ENCODE measurements around the gene APP. TPM values are rescaled to one million over a fixed set of nuclear protein-coding genes. Genes with fewer than 3 reads are reported as not detected.

The APP gene
- total and polyA plus RNA-seq, 7 donors, result 37.7 to 118 (median 56.6) TPM

DNA sequence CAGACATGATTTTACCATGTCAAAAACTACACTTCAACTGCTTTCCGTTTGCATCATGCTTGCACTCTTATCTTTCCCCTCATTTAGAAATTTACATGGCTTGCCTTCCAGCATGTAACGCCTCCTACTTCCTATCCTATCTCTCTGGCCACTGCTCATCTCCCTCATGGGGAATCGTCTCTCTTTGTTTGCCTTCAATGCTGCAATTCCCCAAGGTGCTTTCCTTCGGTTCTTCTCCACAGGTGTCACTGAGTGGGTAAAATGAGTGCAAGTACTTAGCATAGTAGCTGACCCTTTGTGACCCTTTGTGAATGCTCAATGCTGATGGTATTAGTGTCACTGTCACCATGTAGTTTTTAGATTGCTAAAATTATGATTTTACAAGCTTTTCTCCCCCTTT, 63.1 kb downstream of the APP start:
- no peak overlapping the region for H3K4me3 ChIP-seq
- no peaks in the 10 kb centered on the region for H3K27me3 ChIP-seq (ENCODE audit: insufficient read depth in 3 of 3, low read length in 2 of 3)
- intact Hi-C loops (cut with DNase I), result no loop called here
- TF ChIP-seq, protein P1, sequence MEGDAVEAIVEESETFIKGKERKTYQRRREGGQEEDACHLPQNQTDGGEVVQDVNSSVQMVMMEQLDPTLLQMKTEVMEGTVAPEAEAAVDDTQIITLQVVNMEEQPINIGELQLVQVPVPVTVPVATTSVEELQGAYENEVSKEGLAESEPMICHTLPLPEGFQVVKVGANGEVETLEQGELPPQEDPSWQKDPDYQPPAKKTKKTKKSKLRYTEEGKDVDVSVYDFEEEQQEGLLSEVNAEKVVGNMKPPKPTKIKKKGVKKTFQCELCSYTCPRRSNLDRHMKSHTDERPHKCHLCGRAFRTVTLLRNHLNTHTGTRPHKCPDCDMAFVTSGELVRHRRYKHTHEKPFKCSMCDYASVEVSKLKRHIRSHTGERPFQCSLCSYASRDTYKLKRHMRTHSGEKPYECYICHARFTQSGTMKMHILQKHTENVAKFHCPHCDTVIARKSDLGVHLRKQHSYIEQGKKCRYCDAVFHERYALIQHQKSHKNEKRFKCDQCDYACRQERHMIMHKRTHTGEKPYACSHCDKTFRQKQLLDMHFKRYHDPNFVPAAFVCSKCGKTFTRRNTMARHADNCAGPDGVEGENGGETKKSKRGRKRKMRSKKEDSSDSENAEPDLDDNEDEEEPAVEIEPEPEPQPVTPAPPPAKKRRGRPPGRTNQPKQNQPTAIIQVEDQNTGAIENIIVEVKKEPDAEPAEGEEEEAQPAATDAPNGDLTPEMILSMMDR (IDR thresholded peaks at IDR 0.05), result no peak
- no peaks in the 10 kb centered on the region for H3K4me1 ChIP-seq
- no peak overlapping the region for H3K27ac ChIP-seq
- ATAC-seq (no peak), DNase-seq (no peak)
- H3K36me3 ChIP-seq (ENCODE audit: insufficient read depth in 1 of 2, low read depth in 1 of 2), result peaks cover 0 to 2% of the 10 kb centered on the region in 2 donors
- 66 to 78% (median 74%) methylated on average over 4 of the region's 4 CpGs for WGBS, 3 donors
- H3K9me3 ChIP-seq, result no peaks in the 10 kb centered on the region

DNA sequence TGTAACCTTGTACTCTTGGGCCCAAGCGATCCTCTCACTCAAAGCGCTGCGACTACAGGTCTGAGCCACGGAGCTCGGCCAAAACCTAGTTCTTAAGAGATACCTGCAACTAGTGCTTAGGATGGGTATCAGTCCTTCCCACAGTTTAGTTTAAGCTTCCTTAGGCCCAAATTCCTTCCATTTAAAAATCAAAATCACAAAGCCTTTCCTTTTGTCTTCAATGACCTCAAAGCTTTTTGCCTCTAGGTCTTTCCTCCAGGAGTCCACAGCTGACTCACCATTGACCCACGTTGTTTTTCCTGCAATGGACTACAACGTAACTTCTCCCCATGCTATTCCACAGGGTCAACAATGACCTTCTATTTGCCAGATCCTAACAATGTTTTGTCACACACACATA, 64.0 kb downstream of the APP start:
- ATAC-seq, result no peak
- no peak for DNase-seq
- 90 to 93% (median 91%) methylated on average over 7 of the region's 7 CpGs for WGBS, 3 donors
- Histone ChIP-seq H3K9me3 (no peaks in the 10 kb centered on the region), H3K27ac (no peak overlapping the region), H3K4me1 (no peaks in the 10 kb centered on the region), H3K27me3 (ENCODE audit: insufficient read depth in 3 of 3, low read length in 2 of 3) (no peaks in the 10 kb centered on the region), H3K4me3 (no peak overlapping the region), H3K36me3 (ENCODE audit: insufficient read depth in 1 of 2, low read depth in 1 of 2) (peaks cover 0 to 2% of the 10 kb centered on the region in 2 donors)
- TF ChIP-seq, protein P1 (IDR thresholded peaks at IDR 0.05), result no peak
- intact Hi-C loops (cut with DNase I), result no loop called here

DNA sequence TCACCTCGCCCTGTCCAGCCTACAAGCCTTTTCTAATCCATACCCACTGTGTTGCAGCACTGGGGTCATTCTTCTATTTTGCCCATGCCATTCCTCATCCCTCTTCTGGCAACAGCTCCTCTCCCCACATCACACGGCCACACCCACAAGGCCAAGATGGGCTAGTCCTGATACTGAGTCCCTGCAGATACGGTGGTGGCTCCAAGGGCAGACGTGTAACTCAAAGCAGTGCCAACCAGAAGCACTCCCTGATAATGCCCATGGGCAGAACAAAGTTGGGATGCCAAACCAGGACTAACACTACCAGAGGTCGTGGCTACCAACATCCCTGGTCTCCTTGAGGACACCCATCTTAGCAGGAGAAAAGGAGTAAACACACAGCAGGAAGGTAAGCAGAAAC, 64.8 kb downstream of the APP start:
- ATAC-seq, result no peak

DNA sequence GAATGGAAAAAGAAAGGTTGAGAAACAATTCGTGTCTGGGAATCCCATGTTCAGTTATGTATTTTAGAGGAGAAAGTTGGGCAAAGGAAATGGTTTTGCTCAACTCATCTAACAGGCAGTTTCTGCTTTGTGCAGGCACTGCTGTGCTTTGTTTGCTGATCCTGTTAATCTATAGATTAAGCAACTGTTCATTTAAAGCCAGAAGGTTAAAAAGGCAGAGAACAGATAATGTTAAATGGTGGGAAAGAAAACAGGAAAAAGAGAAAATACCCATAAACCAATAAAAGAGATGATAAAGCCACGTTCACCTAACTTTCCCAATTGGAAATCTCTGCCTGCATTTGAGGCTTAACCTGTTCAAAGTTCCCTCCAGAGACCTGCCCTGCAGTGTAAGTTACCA, 70.0 kb downstream of the APP start:
- H3K4me1 ChIP-seq, result no peaks in the 10 kb centered on the region
- ATAC-seq (no peak), DNase-seq (no peak)
- no peaks in the 10 kb centered on the region for H3K9me3 ChIP-seq
- intact Hi-C loops (cut with DNase I), result no loop called here
- TF ChIP-seq, protein P1 (IDR thresholded peaks at IDR 0.05), result no peak
- H3K4me3 ChIP-seq, result no peak overlapping the region
- 78 to 88% (median 87%) methylated on average over 2 of the region's 2 CpGs for WGBS, 3 donors
- H3K27me3 ChIP-seq (ENCODE audit: insufficient read depth in 3 of 3, low read length in 2 of 3), result no peaks in the 10 kb centered on the region
- H3K27ac ChIP-seq, result no peak overlapping the region
- H3K36me3 ChIP-seq (ENCODE audit: insufficient read depth in 1 of 2, low read depth in 1 of 2), result no peaks in the 10 kb centered on the region

More for the DNA sequence above, 64.8 kb downstream of the APP start:
- WGBS, 3 donors, result 77 to 84% (median 81%) methylated on average over 5 of the region's 5 CpGs
- TF ChIP-seq, protein P1 (IDR thresholded peaks at IDR 0.05), result no peak
- Histone ChIP-seq H3K9me3 (no peaks in the 10 kb centered on the region), H3K27me3 (ENCODE audit: insufficient read depth in 3 of 3, low read length in 2 of 3) (no peaks in the 10 kb centered on the region), H3K36me3 (ENCODE audit: insufficient read depth in 1 of 2, low read depth in 1 of 2) (peaks cover 0 to 2% of the 10 kb centered on the region in 2 donors), H3K4me3 (no peak overlapping the region), H3K4me1 (no peaks in the 10 kb centered on the region), H3K27ac (no peak overlapping the region)
- intact Hi-C loops (cut with DNase I), result no loop called here
- DNase-seq, result no peak

DNA sequence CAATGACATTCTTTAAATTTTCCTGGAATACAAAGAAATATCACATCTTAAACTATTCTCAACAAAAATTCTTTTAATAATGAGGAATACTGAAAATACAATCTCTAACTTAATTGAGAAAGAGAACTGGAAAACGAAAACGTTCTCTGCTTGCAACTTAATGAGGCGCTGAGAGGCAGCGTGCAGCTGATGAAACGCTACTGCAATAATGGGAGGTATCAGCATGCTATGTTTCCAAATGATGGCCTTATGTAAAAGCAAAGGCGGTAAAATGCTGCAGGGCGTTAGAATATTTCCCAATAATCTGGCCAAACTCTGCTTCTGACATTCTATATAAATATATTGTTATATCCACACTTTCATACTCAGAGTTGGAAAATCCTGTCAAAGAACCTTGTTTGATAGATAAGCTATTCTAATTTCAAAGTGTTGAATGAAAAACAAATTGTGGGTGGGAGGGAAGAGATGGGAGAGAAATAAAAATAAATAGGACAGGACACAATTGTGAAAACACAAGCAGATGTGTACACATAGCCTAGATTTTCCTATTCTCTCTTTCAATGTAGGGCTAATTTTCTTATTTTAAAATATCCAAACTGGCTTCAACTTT, 70.9 kb downstream of the APP start:
- DNase-seq (no peak), ATAC-seq (no peak)
- Histone ChIP-seq H3K4me1 (no peaks in the 10 kb centered on the region), H3K36me3 (ENCODE audit: insufficient read depth in 1 of 2, low read depth in 1 of 2) (no peaks in the 10 kb centered on the region), H3K9me3 (no peaks in the 10 kb centered on the region), H3K27ac (no peak overlapping the region), H3K27me3 (ENCODE audit: insufficient read depth in 3 of 3, low read length in 2 of 3) (no peaks in the 10 kb centered on the region), H3K4me3 (no peak overlapping the region)
- intact Hi-C loops (cut with DNase I), result no loop called here
- 74 to 79% (median 75%) methylated on average over 7 of the region's 7 CpGs for WGBS, 3 donors
- TF ChIP-seq, protein P1 (IDR thresholded peaks at IDR 0.05), result no peak

Data from psoas muscle (tissue), 8 donors.